Measurements from ENCODE around the gene SLC35F6. TPM values are rescaled to one million over a fixed set of nuclear protein-coding genes. Genes with fewer than 3 reads are reported as not detected.

Gene SLC35F6
- total and polyA plus RNA-seq, 2 donors (not counting 1 experiment from before 2014, with no cell fraction given), result 35.2 to 61.4 TPM

- no peak overlapping the region for H2AFZ ChIP-seq (ENCODE audit: low read length)
- no peaks in the 10 kb centered on the region for H3K9me3 ChIP-seq (ENCODE audit: control insufficient read depth, insufficient read depth, low read depth, low read length)
- no peaks in the 10 kb centered on the region for H3K36me3 ChIP-seq (ENCODE audit: control insufficient read depth, insufficient read depth, low read length)
- H3K4me3 ChIP-seq (replicated peaks in 1 of 4; ENCODE audit: control extremely low read depth in 1 of 4, insufficient read depth in 1 of 4, low read depth in 3 of 4, low read length in 4 of 4), result no peak overlapping the region
- no peaks in the 10 kb centered on the region for H4K20me1 ChIP-seq (ENCODE audit: control insufficient read depth, extremely low read depth, insufficient read depth, low read length)
- no peak overlapping the region for H3K9ac ChIP-seq (ENCODE audit: insufficient read depth, low read length)
- H3K4me1 ChIP-seq (ENCODE audit: control insufficient read depth, extremely low read depth, insufficient read depth, low read length), result peaks cover 6% of the 10 kb centered on the region
- peaks cover 3% of the 10 kb centered on the region for H3K27me3 ChIP-seq (ENCODE audit: control insufficient read depth, insufficient read depth, low read length)
- no peak overlapping the region for H3K27ac ChIP-seq (ENCODE audit: insufficient read depth, low read length)
- DNase-seq (ENCODE audit: low read depth in 2 of 2), result no peak
- H3K4me2 ChIP-seq (ENCODE audit: extremely low read depth, insufficient read depth, low read length), result no peak overlapping the region
- TF ChIP-seq EZH2 (IDR thresholded peaks at IDR 0.05; ENCODE audit: low read length, missing control alignments) (no peak), CTCF (conservative IDR thresholded peaks at IDR 0.05 in 1 of 2, IDR thresholded peaks at IDR 0.05 in 1 of 2; ENCODE audit: low read depth in 1 of 2, low read length in 2 of 2) (no peak)
- no peaks in the 10 kb centered on the region for H3K79me2 ChIP-seq (ENCODE audit: control insufficient read depth, insufficient read depth, low read length)
These were observed 25.6 kb upstream of the SLC35F6 start for GRCh38 chr2:26738481-26738880.

- H4K20me1 ChIP-seq (ENCODE audit: control insufficient read depth, extremely low read depth, insufficient read depth, low read length), result no peaks in the 10 kb centered on the region
- H3K9ac ChIP-seq (ENCODE audit: insufficient read depth, low read length), result no peak overlapping the region
- DNase-seq (ENCODE audit: low read depth in 2 of 2), result no peak
- H2AFZ ChIP-seq (ENCODE audit: low read length), result no peak overlapping the region
- TF ChIP-seq CTCF (conservative IDR thresholded peaks at IDR 0.05 in 1 of 2, IDR thresholded peaks at IDR 0.05 in 1 of 2; ENCODE audit: low read depth in 1 of 2, low read length in 2 of 2), result no peak
- no peak for TF ChIP-seq EZH2 (IDR thresholded peaks at IDR 0.05; ENCODE audit: low read length, missing control alignments)
- H3K4me2 ChIP-seq (ENCODE audit: extremely low read depth, insufficient read depth, low read length), result no peak overlapping the region
- H3K4me3 ChIP-seq (replicated peaks in 1 of 4; ENCODE audit: control extremely low read depth in 1 of 4, insufficient read depth in 1 of 4, low read depth in 3 of 4, low read length in 4 of 4), result no peak overlapping the region
- peaks cover 6% of the 10 kb centered on the region for H3K4me1 ChIP-seq (ENCODE audit: control insufficient read depth, extremely low read depth, insufficient read depth, low read length)
- H3K27me3 ChIP-seq (ENCODE audit: control insufficient read depth, insufficient read depth, low read length), result peaks cover 3% of the 10 kb centered on the region
- no peak overlapping the region for H3K27ac ChIP-seq (ENCODE audit: insufficient read depth, low read length)
- no peaks in the 10 kb centered on the region for H3K79me2 ChIP-seq (ENCODE audit: control insufficient read depth, insufficient read depth, low read length)
- H3K9me3 ChIP-seq (ENCODE audit: control insufficient read depth, insufficient read depth, low read depth, low read length), result no peaks in the 10 kb centered on the region
- no peaks in the 10 kb centered on the region for H3K36me3 ChIP-seq (ENCODE audit: control insufficient read depth, insufficient read depth, low read length)
These were observed 24.6 kb upstream of the SLC35F6 start for GRCh38 chr2:26739514-26739913.

DNA sequence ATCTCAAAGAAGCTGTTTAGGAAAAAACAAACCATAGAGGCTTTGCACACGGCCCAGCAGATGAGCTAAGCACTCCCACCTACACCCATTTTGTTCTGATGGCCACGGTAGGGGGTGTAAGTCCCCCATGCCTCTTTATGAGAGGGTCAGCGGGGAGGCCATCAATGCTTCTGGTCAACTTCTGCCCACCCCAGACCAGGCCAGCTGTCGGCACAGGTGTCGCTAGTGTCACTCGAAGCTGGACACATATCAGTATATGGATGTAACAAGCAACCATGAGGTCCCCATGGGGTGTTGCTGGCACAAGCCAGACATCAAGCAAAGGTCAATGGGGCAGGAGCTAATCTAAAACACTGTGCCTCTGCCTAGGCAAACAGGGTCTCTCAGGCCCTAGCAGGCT lies 23.7 kb upstream of the SLC35F6 start:
- H3K9ac ChIP-seq (ENCODE audit: insufficient read depth, low read length), result no peak overlapping the region
- TF ChIP-seq CTCF (conservative IDR thresholded peaks at IDR 0.05 in 1 of 2, IDR thresholded peaks at IDR 0.05 in 1 of 2; ENCODE audit: low read depth in 1 of 2, low read length in 2 of 2) (no peak), EZH2 (IDR thresholded peaks at IDR 0.05; ENCODE audit: low read length, missing control alignments) (no peak)
- no peaks in the 10 kb centered on the region for H3K9me3 ChIP-seq (ENCODE audit: control insufficient read depth, insufficient read depth, low read depth, low read length)
- H3K4me1 ChIP-seq (ENCODE audit: control insufficient read depth, extremely low read depth, insufficient read depth, low read length), result peaks cover 5% of the 10 kb centered on the region
- H4K20me1 ChIP-seq (ENCODE audit: control insufficient read depth, extremely low read depth, insufficient read depth, low read length), result no peaks in the 10 kb centered on the region
- H3K36me3 ChIP-seq (ENCODE audit: control insufficient read depth, insufficient read depth, low read length), result no peaks in the 10 kb centered on the region
- no peaks in the 10 kb centered on the region for H3K79me2 ChIP-seq (ENCODE audit: control insufficient read depth, insufficient read depth, low read length)
- H3K4me2 ChIP-seq (ENCODE audit: extremely low read depth, insufficient read depth, low read length), result no peak overlapping the region
- H3K4me3 ChIP-seq (replicated peaks in 1 of 4; ENCODE audit: control extremely low read depth in 1 of 4, insufficient read depth in 1 of 4, low read depth in 3 of 4, low read length in 4 of 4), result no peak overlapping the region
- H2AFZ ChIP-seq (ENCODE audit: low read length), result no peak overlapping the region
- H3K27me3 ChIP-seq (ENCODE audit: control insufficient read depth, insufficient read depth, low read length), result peaks cover 3% of the 10 kb centered on the region
- no peak overlapping the region for H3K27ac ChIP-seq (ENCODE audit: insufficient read depth, low read length)
- DNase-seq (ENCODE audit: low read depth in 2 of 2), result no peak

All from fibroblast of lung (primary cell).